Cerebellar nuclear complex (tissue), 1 donor: ENCODE measurements around the gene PRKN.

Source experiments
- DNase-seq, 2 experiments: peaks; one replicate each; lab custom pipeline; 2025; lab: John Stamatoyannopoulos, UW

Gene PRKN

DNA sequence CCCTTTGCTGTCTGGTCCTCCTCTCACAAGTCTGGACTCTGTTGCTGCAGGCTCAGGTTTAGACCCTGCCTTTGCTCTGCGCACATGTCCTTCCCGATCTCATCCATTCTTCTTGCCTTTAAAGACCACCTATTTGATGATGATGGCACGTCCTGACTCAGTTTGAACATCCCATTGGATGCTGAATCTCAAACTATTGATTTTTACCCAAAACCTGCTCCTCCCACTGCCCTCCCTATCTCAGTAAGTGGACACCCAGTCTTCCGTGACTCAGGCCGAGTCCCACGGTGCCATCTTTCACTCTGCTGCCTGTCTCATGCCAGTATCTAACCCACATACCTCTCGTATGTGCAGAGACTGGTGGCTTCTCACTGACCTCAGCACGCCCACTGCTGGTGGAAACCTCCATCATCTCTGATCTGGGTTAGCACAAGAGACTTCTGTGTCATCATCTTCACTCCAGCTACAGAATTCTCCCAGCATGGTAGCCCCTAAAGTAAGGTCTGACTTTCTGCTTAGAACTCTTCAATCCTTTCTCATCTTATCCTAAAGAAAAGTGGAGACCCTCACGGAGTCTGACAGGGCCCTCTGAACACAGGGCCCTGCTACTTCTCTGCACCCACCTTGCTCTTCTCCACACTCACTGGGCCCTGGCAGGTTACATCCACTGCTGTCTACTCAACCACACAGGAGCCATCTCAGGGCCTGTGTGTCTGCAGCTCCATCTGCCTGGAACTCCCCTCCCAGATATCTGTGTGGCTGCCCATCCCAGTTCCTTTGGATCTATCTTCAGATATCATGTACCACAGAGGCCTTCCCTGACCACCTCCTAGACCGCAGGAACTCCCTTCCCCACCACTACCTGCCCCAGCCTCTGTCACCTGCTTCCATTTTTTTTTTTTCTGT, 1066.6 kb downstream of the PRKN start:
- no peak for DNase-seq

DNA sequence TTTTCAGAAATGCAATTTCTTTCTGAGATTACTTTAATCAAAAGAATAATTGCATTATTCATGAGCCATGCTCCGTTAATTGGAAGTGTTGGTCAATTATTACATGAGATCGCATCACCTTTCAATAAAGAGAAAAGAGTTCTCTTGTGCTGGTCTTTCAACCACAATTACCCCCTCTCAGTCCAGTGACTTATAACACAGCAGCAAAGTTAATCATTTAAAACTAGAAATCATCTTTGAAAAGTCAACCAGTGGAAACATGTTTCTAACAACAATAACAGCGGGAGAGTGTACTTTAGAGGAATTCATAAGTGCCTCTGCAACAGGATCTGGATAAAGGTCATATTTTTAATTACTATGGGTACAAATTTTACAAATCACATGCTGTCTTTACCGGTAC, 1069.4 kb downstream of the PRKN start:
- no peak for DNase-seq

DNA sequence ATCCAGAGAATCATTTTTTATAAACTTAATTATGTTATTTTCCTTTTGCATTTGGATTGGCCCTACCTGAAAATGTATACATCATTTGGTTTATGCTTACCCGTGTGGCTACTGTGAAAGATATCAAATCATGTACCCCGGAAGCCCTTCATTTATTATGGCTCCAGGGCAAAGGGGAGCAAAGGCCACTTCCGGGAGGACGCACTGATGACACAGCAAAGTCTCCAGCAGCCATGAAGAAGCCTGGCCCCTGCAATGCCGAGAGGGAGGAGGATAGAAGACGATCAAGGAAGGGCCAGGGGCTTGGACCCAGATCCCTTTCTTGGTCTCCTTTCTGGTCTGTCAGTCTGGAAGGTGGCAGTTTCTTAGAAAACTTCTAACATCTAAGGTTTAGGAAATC, 1073.4 kb downstream of the PRKN start:
- no peak for DNase-seq

DNA sequence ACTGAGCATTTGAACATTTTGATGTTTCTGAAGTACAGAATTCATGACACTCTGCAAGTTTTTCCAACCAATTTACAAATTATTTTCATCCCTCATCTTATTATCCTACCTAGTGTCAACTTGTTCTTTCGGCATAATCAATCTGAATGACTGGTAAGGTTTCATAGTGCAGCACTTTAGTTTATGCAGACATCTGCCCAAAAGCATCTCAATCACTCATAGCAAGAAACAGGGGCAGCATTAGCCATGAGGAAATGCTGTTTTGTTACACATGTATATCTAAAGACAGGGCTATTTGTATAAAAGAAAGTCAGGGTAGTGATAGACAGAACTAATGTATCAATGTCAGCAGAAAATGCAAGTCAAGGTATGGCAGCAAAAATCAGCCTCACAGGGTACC, 1075.6 kb downstream of the PRKN start:
- DNase-seq, result no peak

DNA sequence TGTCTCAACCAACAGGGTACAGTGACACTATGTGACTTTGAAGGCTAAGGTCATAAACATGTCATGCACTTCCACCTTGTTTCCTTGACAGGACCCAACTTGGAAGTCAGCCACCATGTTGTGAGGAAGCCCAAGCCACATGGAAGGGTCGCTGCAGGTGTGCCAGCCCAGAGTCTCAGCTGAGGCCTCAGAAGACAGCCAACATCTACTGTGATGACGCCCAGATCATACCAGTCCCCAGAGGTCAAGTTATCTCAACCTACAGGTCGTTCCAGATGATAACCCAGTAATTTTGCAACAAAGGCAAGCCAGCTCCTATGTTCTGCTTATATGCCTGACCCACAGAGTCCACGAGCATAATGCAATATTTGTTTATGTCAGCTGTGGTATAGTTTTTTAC, 1077.7 kb downstream of the PRKN start:
- DNase-seq, result no peak

DNA sequence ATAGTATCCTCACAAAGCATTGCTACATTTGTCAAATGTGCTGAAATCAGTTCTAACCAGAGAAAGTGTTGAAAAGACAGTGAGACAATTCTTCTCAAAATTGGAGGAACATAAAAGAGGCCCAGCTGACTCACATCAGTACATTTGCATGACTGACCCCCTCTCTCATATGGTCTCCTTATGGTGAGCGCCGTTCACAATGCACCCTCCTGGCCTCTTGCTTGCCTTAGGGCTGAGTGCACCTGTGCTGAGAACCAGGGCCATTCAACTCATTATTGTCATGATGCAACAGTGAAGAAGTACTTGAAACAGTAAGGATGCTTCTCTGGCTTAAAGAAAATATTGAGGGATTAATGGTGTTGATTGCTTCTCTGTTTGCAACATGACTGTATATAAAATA, 1078.5 kb downstream of the PRKN start:
- no peak for DNase-seq

DNA sequence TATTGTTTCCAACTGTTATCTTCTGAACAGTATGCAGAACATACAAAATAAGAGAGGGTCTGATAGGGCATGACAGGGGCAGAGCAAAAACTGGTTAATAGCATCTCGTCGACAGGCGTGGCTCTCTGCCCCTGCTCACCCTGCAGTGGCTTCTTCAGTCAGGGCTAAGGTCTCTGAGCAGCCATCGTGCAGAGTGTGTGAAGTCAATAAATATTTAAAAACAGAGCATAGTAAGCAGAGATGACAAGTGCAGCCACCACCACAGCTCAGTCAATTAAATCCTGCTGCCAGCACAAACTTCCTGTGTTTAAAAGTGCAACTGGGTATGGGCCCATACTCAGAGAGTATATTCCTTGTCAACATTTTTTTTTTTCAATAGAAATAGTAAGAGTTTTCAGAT, 1080.3 kb downstream of the PRKN start:
- DNase-seq, result no peak

DNA sequence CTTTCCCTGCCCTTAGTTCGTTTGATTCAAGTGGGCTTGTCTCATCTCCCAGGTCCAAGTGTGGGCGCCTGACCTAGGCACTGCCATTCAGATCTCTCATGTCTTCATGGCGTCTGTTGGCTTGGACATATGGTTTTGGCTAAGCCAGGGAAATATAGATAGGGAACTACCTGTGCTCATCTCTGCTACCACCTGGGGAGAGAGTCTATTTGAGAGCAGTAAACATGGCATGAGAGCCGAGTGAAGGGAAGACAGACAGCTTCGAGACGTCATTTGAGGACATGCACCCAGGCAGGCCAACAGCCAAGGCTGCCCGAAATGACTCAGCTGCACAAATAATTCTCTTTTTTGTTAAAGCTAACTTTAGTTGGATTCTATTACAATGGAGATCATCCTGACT, 1083.0 kb downstream of the PRKN start:
- DNase-seq, result no peak

DNA sequence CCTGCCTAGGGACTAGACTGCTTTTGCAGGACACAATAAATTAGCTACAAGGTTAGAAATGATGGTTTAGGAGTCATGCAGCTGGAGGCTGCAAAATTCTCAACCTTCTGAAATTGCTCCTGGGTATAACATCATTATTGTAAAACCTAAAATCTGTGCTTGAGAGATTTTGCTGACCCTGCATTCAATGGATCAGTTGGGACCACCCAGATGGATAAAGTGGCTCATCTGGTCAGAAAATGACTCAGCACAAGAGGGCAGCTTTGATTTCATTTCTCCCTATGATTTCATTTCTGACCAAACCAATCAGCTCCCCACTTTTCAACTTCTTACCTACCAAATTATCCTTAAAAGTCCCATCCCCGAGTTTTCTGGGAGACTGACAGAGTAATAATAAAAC, 1086.4 kb downstream of the PRKN start:
- no peak for DNase-seq

DNA sequence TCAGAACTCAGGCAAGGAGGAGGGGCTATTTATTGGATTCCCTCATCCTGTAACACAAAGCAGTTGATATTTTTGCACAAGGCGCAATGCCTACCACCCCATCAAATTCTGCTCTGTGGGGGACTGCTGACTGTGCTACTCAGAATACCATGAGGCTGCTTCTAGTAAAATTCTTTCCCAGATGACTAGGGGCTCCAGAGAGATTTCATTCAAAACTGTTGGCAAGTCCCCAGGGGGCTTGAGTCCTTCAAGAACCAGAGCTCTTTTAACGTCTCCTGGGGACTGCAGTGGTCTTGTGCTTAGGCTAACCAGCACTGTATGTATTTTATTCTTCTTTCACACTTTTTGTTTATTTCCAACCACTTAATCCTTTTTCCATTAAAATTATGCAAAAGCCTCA, 1087.8 kb downstream of the PRKN start:
- no peak for DNase-seq

DNA sequence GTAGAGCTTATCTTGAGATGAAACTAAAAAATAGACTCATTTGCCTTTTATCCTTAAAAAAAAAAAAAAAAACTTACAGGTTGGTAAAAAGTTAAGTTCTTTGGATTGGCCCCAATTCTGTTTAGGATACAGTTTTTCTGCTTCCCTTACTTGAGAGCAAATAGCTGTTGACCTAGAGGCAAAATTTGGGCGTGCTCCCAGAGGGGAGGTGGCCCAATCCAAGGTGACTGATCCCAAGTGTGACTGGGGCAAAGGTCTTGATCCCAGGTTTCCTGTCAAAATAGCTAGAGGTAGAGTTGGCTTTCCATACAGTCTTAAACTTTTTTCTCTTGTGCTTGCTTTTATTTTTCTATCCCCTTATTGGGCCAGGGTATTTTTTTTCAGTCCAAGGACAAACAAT, 1089.9 kb downstream of the PRKN start:
- DNase-seq, result no peak

DNA sequence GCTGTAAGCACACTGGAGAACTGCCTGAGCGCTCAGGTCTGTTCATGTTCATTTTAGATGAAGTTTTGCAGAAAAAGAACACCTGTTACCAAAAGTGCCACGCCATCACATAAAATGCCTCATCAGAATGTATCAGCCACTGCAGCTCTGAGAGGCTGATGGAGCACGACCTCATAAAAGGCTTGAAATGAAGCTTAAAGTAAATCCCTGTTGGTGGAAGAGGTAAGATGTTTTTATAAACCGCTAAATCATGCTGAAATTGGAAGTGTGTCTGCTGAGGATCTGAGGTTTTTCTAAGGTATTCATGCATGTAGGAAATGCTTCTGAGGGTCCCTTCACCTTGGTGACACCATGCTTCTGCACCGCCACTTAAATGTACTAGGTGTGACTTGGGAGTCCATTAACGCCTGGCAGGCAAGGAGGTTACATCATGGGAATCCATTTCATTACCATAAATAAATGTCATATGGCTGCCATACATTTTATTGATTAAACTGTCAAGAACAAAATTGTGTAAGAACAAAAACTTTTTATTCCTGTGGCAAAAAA, 1090.6 kb downstream of the PRKN start:
- DNase-seq, result no peak

DNA sequence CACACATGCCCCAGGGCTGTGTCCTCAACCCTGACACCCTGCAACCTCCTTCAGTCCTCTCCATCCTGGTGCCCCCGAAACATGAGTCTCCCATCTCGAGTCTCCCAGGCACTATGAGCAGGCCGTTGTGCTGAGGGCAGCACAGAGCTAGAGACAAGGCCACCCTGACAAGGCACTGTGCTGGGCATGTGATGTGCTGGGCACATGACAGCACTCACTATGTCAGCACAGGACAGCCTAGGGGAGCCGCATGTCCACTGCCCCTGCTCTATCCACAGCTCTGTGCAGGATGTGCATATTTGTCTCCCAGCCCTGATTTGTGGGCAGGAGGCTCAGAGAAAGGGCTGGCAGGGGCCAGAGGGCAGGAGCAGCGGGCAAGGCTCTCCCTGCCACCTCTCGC, 1091.6 kb downstream of the PRKN start:
- no peak for DNase-seq

DNA sequence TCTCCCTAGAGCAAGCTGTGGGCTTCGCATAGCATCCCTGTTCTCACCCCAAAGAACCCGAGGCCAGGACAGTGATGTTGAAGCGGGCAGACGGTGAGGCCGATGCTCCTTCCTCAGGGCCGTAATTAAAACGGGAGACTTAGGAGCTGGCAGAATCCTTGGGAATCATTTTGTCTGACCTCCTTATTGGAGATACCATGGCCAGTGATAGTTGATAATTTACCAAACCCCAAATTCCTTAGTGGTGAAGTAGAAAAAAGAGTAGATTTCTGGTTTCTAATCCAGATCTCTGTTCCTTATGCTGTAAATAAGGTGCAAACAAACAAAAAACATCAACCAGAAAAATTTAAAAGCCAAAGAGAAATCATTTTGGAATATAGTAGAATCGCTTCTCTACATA, 1092.7 kb downstream of the PRKN start:
- no peak for DNase-seq

DNA sequence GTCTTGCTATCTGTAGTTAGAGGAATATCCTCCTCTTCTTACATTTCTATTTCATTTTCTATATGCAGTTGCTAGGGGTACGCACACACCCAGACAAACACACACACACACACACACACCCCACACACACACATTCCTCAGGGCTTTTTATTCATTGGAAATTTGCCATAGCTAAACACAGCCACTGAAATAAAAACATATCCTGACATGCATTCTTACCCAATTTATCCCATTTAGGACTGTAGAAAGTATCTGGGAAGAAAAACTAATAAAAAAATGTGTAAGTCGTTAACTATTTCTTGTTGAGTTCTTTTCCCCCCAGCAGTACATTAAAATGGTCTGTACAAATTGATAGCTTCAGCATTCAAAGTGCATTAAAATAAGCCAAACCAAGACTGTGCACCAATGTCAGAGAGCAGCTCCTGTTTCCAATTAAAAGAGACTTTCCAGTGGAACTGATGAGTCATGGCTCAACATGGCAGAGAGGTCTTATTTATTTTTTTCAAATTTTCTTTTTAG, 1095.8 kb downstream of the PRKN start:
- no peak for DNase-seq

DNA sequence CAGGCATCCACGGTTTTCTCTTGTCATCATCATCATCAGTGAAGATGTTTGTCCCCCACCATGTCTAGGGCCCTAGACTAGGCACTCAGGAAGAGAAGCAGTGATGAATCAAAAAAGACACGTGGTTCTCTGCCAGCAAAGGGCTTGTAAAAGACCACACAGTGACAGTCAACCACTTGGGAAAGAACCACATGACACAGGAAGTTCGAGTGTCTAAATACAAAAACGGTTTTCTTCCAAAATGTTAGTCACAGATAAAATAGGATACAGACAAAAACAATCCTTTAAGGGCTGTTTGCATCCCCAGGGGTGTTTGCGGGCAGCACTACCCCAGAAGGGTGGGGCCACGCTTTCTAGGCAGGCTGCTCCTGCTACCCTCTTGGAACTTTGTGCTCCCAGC, 1096.9 kb downstream of the PRKN start:
- DNase-seq, result no peak

DNA sequence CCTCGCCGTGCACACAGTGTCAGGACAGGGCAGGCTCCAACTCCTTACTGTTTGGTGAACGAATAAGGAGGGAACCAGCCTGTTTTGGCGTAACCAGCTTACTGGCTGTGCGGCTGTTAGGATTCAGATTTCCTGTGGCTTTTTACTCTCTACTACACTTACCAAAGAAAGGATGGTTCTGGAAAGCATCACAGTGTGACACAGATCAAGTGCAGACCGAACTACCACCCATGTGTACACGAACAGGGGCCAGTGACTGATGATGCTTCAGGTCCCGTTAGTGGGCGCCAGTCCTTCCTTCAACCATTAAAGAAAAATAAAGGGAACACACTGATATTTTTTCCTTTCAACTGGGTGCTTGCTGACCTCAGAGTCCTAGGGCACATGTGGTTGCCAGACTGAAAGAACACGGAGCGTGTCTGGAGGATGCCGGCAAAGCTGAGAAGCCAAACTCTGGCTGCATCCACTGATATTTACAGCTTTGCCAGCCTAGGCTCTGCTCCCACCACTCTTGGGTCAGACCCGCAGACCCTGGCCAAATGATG, 1101.4 kb downstream of the PRKN start:
- no peak for DNase-seq

DNA sequence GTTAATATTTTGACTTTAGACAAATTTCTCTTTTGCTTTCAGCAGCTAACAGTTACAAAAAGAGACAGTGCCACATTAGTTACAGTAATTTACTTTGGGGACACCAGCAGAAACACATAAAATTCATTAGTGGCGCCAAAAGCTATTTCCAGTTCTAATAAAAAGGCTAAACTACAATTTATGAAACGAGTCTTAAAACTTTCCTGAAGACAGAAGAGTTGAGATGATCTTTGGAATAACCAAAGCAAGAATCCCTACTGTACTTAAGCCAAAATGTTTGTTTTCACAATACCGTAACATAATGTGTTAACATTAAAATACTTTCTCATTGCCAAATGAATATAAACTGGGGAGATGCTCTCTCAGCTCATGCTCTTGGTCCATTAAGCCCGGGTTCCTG, 1103.5 kb downstream of the PRKN start:
- DNase-seq, result no peak

DNA sequence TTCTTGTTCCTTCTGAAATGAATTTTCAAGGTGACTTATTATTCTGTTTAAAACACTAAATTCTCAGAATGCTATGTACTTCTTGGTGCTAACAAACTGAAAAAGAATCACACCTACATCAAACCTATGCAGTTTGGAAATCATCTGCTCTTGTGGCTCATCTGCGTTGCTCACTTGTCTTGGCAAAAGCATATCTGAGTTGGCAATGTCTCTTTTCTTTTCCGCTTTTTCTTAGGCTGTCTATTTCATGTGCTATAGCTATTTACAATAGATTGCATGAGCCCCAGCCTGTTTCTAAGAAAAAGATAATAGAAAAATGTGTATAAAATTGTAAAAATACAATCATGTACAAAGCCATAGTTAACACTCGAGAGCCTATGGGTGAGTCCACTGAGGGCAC, 1104.8 kb downstream of the PRKN start:
- no peak for DNase-seq

DNA sequence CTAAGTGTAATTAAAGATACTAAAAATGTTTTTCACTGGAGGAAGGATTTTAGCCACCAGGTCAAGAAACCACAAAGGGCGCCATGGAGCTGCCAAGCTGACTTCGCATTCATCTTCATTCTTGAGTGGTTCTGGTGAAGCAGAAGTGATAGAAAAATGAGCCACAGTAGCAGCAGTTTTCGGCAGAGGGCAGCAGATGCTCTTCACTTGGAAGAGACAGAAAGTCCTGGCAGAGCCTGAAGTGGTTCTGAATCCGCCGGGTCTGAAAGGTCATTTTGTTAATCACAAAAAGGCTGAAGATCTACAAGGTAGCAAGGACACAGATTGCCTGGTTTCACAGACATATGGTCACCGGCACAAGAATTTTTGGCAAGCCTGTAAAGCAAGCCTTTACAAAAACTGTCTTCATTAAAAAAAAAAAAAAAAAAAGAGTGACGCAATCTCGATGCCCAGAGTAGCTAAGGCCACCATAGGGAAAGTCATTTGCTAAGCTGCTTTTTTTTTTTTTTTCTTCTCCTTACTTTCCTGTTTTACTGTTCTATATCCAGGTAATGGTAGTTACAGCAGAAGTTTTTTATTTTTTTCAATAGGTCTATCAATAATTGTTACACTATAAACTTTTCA, 1108.6 kb downstream of the PRKN start:
- DNase-seq, result peak in 1 of 2 experiments; percentile 65

DNA sequence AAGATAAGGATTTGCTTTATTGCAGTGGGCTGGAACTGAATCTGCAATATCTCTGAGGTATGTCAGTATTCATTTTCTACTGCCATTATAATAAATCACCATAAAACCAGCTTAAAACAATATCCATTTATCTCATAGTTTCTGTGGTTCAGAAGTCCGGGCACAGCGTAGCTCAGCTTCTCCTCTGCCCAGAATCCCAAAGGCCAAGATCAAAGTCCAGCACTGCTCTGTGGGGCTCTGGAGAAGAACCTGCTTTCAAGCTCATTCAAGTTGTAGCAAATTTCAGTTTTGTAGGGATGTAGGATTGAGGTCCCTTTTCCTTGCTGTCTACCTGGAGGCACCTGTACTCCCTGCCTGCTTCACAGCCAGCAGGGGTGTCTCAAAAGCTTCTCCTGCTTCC, 1113.9 kb downstream of the PRKN start:
- DNase-seq, result no peak

DNA sequence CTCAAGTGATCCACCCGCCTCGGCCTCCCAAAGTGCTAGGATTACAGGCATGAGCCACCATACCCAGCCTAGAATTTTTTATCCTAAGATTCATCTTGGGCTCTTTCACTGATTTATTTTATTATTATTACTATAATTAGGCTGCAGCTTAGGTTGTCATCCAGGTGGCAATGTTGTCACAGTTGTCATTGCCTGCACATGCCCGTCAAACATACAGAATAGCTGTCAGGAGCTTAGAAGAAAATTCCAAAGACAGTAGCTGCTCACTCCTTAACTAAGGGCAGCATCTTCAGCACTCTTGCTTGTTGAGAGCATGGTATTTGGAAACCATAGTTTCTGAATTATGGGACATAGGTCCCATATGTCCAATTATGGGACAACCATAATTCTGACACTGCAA, 1118.8 kb downstream of the PRKN start:
- no peak for DNase-seq
